Measurements from ENCODE around the gene FXYD1. TPM values are rescaled to one million over a fixed set of nuclear protein-coding genes. Genes with fewer than 3 reads are reported as not detected.

The FXYD1 gene
- total RNA-seq, 1 experiment from 2014 or later, result not detected

- POLR2A ChIA-PET, result no interaction called here
Measured at GRCh38 chr19:35099897-35100275, 38.7 kb upstream of the FXYD1 start.

More at GRCh38 chr19:35099897-35100275, 38.7 kb upstream of the FXYD1 start:
- Histone ChIP-seq H3K36me3 (ENCODE audit: control insufficient read depth, insufficient read depth, low read length) (no peaks in the 10 kb centered on the region), H3K9me3 (ENCODE audit: control insufficient read depth, insufficient read depth, low read depth, low read length) (no peaks in the 10 kb centered on the region), H3K27ac (ENCODE audit: low read length) (no peak overlapping the region), H3K4me1 (ENCODE audit: control insufficient read depth, insufficient read depth, low read length) (no peaks in the 10 kb centered on the region), H3K4me3 (ENCODE audit: low read depth in 2 of 2, low read length in 2 of 2) (no peak overlapping the region), H3K27me3 (ENCODE audit: control insufficient read depth, insufficient read depth, low read length) (no peaks in the 10 kb centered on the region)
- no peak for ATAC-seq
- in situ Hi-C loops (cut with HindIII; ENCODE audit: low pct_unique_long_range_greater_than_20kb, low sequenced_read_pairs), result no loop called here
- no peak for DNase-seq (ENCODE audit: low read depth, low spot score)
- intact Hi-C loops (cut with micrococcal nuclease; ENCODE audit: unreplicated experiment), result loop anchor here (10.0 kb wide), 1 partner anchor 55 kb away; the partner anchor contains the start of gene HPN
- CTCF ChIA-PET, result no interaction called here
- TF ChIP-seq TCF7L2 (IDR thresholded peaks at IDR 0.05; ENCODE audit: low read depth, low read length) (no peak), POLR2AphosphoS5 (IDR thresholded peaks at IDR 0.05; ENCODE audit: low read depth, low read length) (no peak), SIN3A (IDR thresholded peaks at IDR 0.05; ENCODE audit: borderline replicate concordance, insufficient read depth, low read depth, low read length) (no peak), REST (IDR thresholded peaks at IDR 0.05; ENCODE audit: insufficient read depth in 1 of 2, low read depth in 2 of 2, low read length in 1 of 2) (no peak), CTCF (IDR thresholded peaks at IDR 0.05) (no peak)
- no TSS peak for BruUV-seq (replicated peaks)

All from Panc1 (cell line).